ENCODE measurements around the gene OXSR1.
"Not testable (repeated sequence)": the region's sequence is repeated elsewhere in the genome, so short reads cannot be mapped to it uniquely, and the experiment has no call there.

DNA sequence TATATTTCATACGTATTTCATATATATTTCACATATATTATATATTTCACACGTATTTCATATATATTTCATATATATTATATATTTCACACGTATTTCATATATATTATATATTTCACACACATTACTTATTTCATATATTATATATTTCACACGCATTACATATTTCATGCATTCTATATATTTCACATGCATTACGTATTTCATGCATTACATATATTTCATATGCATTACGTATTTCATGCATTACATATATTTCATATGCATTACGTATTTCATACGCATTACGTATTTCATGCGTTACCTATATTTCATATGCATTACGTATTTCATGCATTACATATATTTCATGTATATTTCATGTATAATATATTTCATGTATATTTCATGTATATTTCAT is 4.6 kb upstream of the OXSR1 start:
- TF ChIP-seq, protein P1, sequence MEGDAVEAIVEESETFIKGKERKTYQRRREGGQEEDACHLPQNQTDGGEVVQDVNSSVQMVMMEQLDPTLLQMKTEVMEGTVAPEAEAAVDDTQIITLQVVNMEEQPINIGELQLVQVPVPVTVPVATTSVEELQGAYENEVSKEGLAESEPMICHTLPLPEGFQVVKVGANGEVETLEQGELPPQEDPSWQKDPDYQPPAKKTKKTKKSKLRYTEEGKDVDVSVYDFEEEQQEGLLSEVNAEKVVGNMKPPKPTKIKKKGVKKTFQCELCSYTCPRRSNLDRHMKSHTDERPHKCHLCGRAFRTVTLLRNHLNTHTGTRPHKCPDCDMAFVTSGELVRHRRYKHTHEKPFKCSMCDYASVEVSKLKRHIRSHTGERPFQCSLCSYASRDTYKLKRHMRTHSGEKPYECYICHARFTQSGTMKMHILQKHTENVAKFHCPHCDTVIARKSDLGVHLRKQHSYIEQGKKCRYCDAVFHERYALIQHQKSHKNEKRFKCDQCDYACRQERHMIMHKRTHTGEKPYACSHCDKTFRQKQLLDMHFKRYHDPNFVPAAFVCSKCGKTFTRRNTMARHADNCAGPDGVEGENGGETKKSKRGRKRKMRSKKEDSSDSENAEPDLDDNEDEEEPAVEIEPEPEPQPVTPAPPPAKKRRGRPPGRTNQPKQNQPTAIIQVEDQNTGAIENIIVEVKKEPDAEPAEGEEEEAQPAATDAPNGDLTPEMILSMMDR (IDR thresholded peaks at IDR 0.05): not testable (repeated sequence)
- not testable (repeated sequence) for TF ChIP-seq POLR2AphosphoS5 (IDR thresholded peaks at IDR 0.05; ENCODE audit: low read depth, low read length)

All from Panc1 (cell line).